OCI-LY1 (cell line): ENCODE data around the gene CD82.

ENCODE experiments used
- H2AFZ ChIP-seq: fragments of 200-600 bp; sonication (generic), shearing (Covaris generic); 2 replicates; pipeline ENCODE4 v1.6.0; 2014; ENCODE audit warnings: antibody characterized with exemption, mild to moderate bottlenecking, low read length
- H3F3A ChIP-seq: fragments of 200-600 bp; sonication (generic), shearing (Covaris generic); 2 replicates; pipeline ENCODE4 v1.6.0; 2014; ENCODE audit warnings: mild to moderate bottlenecking, antibody characterized with exemption, low read length, moderate library complexity; ENCODE audit not compliant: insufficient read depth
- H3K27ac ChIP-seq: fragments of 200-600 bp; sonication (generic); 2 replicates; pipeline ENCODE4 v1.5.1; 2014; ENCODE audit warnings: low read length, mixed run types, mild to moderate bottlenecking, low read depth; ENCODE audit not compliant: poor library complexity, severe bottlenecking
- H3K27me3 ChIP-seq: fragments of 200-600 bp; sonication (generic); 2 replicates; pipeline ENCODE4 v1.6.0; 2014; ENCODE audit warnings: antibody characterized with exemption, mild to moderate bottlenecking, low read length, moderate library complexity; ENCODE audit not compliant: insufficient read depth
- H3K36me3 ChIP-seq: fragments of 200-600 bp; sonication (generic); 2 replicates; pipeline ENCODE4 v1.6.1; 2014; ENCODE audit warnings: mild to moderate bottlenecking, antibody characterized with exemption, low read length, moderate library complexity, mixed read lengths; ENCODE audit not compliant: insufficient read depth
- H3K4me1 ChIP-seq: fragments of 200-600 bp; sonication (generic); 2 replicates; pipeline ENCODE4 v1.5.1; 2014; ENCODE audit warnings: mild to moderate bottlenecking, low read length, moderate library complexity; ENCODE audit not compliant: insufficient read depth, severe bottlenecking
- H3K4me2 ChIP-seq: fragments of 200-600 bp; sonication (generic), shearing (Covaris generic); 2 replicates; pipeline ENCODE4 v1.6.1; 2014; ENCODE audit warnings: low read length
- H3K4me3 ChIP-seq: fragments of 200-600 bp; sonication (generic); 2 replicates; pipeline ENCODE4 v1.5.1; 2014; ENCODE audit warnings: low read length, low read depth, mild to moderate bottlenecking, mixed read lengths; ENCODE audit not compliant: poor library complexity, severe bottlenecking
- H3K79me2 ChIP-seq: fragments of 200-600 bp; shearing (Covaris generic); 2 replicates; pipeline ENCODE4 v1.6.1; 2016; ENCODE audit warnings: mixed run types, low read length, mixed read lengths; ENCODE audit not compliant: insufficient read depth
- H3K9ac ChIP-seq: fragments of 200-600 bp; sonication (generic), shearing (Covaris generic); 2 replicates; pipeline ENCODE4 v1.6.1; 2014; ENCODE audit warnings: mild to moderate bottlenecking, low read length, mixed read lengths
- H3K9me2 ChIP-seq: fragments of 200-600 bp; sonication (generic), shearing (Covaris generic); 2 replicates; pipeline ENCODE4 v1.6.1; 2014; ENCODE audit warnings: low read depth, mild to moderate bottlenecking, low read length, mixed read lengths
- H3K9me3 ChIP-seq: fragments of 200-600 bp; shearing (Covaris generic); 2 replicates; pipeline ENCODE4 v1.6.1; 2014; ENCODE audit warnings: low read length, mixed read lengths
- H4K20me1 ChIP-seq: fragments of 200-600 bp; sonication (generic), shearing (Covaris generic); 2 replicates; pipeline ENCODE4 v1.6.0; 2016; ENCODE audit warnings: mild to moderate bottlenecking, low read length; ENCODE audit not compliant: insufficient read depth
- CTCF ChIP-seq: fragments of 200-600 bp; sonication (generic), shearing (Covaris generic); IDR thresholded peaks from 2 replicates; pipeline ENCODE4 v1.5.1; 2017; ENCODE audit warnings: mild to moderate bottlenecking, antibody characterized with exemption, low read length, moderate library complexity, mixed read lengths
- EZH2 ChIP-seq: fragments of 200-600 bp; sonication (generic), shearing (Covaris generic); IDR thresholded peaks from 2 replicates; pipeline ENCODE4 v1.8.0; 2017; ENCODE audit warnings: borderline replicate concordance, mixed run types, mild to moderate bottlenecking, antibody characterized with exemption, low read length, moderate library complexity, mixed read lengths

The CD82 gene

DNA sequence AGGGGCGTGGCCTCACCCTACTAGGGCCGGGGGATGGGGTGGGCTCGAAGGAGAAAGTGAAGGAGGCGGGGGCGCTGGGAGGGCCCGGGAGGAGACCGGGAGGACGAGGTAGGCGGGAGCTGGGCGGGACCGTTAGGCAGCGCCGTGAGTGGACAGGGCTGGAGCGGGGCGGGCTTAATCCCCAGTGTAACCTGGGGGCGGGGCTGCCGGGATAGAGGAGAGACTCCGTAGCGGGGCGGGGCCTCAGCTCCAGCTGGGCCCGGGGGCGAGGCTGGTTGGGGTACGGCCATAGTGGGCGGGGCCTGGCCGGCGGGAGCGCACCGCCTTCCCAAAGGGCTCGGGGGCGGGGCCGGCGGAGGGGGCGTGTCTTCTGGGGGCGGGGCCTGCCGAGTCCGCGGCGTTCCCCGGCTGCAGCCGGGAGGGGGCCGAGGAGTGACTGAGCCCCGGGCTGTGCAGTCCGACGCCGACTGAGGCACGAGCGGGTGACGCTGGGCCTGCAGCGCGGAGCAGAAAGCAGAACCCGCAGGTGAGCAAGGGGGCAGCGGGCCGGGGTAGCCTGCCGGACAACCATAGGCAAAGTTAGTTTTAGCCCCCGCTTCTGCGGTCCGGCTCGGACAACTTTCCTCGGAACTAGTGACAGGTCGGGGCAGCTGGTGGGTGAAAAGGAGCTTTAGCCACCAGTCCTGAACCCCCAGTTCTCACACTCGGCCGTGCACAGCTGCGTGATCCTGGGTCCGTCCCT is at the start of gene CD82:
CD82 (plus strand) TSS at position 453 of the 742 bp plus-strand sequence. CDS start 29,000 bp downstream, outside the sequence.
- no peak within 1 kb of the TSS for H2AFZ ChIP-seq
- peak within 1 kb of the TSS; percentile 84 for H3K4me2 ChIP-seq
- no peaks in the 10 kb centered on the region for H3F3A ChIP-seq
- H3K9me2 ChIP-seq: no peaks in the 10 kb centered on the region
- no peaks in the 10 kb centered on the region for H3K9me3 ChIP-seq
- no peaks in the 10 kb centered on the region for H4K20me1 ChIP-seq
- no peaks in the 10 kb centered on the region for H3K27me3 ChIP-seq
- peak within 1 kb of the TSS; percentile 62 for H3K4me3 ChIP-seq
- peaks cover 23% of the 10 kb centered on the region for H3K4me1 ChIP-seq
- TF ChIP-seq EZH2 (no peak), CTCF (peak; percentile 4; the same call in 1 of the 2 replicates)
- H3K9ac ChIP-seq: peak within 1 kb of the TSS; percentile 59
- no peak within 1 kb of the TSS for H3K27ac ChIP-seq
- no peaks in the 10 kb centered on the region for H3K36me3 ChIP-seq
- H3K79me2 ChIP-seq: no peaks in the 10 kb centered on the region

DNA sequence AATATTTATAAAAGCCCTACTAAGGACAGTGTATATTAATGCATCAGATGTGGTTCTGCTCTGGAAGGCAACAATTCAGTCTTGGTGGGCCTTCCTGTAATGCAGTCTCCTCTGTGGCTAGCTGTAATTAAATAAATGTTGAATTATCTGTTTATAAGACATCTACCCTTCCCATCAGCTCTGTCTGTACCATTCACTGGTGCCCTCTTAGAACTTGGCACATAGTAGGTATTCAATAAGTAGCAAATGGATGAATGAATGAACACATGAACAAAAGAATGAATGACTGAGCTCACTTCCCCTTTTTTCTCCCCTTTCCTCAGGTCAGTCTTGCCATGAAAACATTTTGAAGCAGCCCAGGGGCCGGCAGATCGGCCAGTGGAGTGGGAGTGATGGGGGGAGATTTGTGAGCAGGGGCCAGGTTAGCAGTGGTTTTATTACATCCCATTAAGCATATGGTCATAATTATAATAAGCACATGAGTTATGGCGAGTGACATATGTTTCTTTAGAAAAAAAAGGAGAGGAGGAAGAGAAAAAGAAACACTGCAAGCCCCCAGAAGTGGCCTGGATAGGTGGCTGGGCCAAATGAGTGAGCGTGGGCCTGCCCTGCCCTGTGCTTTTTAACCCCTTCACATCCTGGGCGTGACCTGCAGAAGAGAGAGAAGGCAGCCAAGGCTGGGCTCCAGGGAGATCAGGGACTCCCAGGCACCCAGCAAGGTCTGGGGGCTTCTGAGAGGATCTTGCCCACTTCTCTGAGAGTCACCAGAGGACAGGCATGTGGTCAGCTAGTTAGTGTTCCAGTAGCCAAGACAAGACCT is 48.6 kb upstream of the CD82 start:
- Histone ChIP-seq H3K79me2 (no peaks in the 10 kb centered on the region), H3K4me1 (no peaks in the 10 kb centered on the region), H3K27me3 (peaks cover 6% of the 10 kb centered on the region; the same call in 1 of the 2 replicates), H3K4me3 (no peak overlapping the region), H3K4me2 (no peak overlapping the region), H3K27ac (no peak overlapping the region), H3K9me3 (no peaks in the 10 kb centered on the region), H3K9me2 (no peaks in the 10 kb centered on the region), H2AFZ (no peak overlapping the region), H3K36me3 (no peaks in the 10 kb centered on the region), H3K9ac (no peak overlapping the region), H3F3A (no peaks in the 10 kb centered on the region), H4K20me1 (no peaks in the 10 kb centered on the region)
- TF ChIP-seq CTCF (no peak), EZH2 (no peak)

- Histone ChIP-seq H3K9me3 (no peaks in the 10 kb centered on the region), H3K4me2 (no peak overlapping the region), H3K27me3 (peaks cover 6% of the 10 kb centered on the region; the same call in 1 of the 2 replicates), H3K9ac (no peak overlapping the region), H2AFZ (no peak overlapping the region), H3K4me1 (no peaks in the 10 kb centered on the region), H3K9me2 (no peaks in the 10 kb centered on the region), H4K20me1 (no peaks in the 10 kb centered on the region), H3K27ac (no peak overlapping the region), H3F3A (no peaks in the 10 kb centered on the region), H3K36me3 (no peaks in the 10 kb centered on the region), H3K4me3 (no peak overlapping the region), H3K79me2 (no peaks in the 10 kb centered on the region)
- TF ChIP-seq EZH2: no peak
- no peak for TF ChIP-seq CTCF
These were observed 47.9 kb upstream of the CD82 start for GRCh38 chr11:44517541-44517940.
